ENCODE data around the gene ZNF879. TPM values are rescaled to one million over a fixed set of nuclear protein-coding genes. Genes with fewer than 3 reads are reported as not detected.

ZNF879 gene
- total RNA-seq, 3 donors from 2014 or later (not counting 1 experiment from before 2014, with no cell fraction given): 4.2 to 7.6 (median 5.1) TPM

DNA sequence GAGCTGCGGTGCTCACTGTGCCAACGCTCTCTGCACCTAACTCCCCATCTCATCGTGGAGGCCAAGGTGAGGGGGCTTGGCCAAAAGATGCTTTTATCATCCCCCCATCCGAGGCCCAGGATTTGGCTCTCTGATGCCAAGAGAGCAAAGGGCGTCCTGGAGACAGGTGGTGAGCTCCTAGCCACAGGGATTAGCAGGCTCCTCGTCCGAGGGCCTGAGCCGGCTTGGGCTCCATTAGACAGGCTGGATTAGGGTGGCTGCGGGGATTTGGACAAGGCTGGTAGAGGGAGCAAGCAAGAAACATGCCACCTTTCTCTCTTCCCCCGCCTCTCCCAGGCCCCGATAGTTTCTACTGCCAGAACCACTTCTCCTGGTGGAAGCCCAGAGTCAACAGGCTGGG lies 27.4 kb upstream of the ZNF879 start:
- H3K27ac ChIP-seq (ENCODE audit: low read length): no peak overlapping the region
- no peaks in the 10 kb centered on the region for H3K36me3 Mint-ChIP-seq
- DNase-seq: no peak
- H3K27me3 Mint-ChIP-seq (ENCODE audit: low read depth in 2 of 2): peaks cover 24 to 32% of the 10 kb centered on the region in 2 donors
- no peak overlapping the region for H3K27ac Mint-ChIP-seq
- H3K4me1 ChIP-seq (ENCODE audit: control insufficient read depth, insufficient read depth, low read length): no peaks in the 10 kb centered on the region
- H3K36me3 ChIP-seq (ENCODE audit: control insufficient read depth, insufficient read depth, low read length): no peaks in the 10 kb centered on the region
- no peak overlapping the region for H3K4me3 Mint-ChIP-seq
- H3K9me3 Mint-ChIP-seq: no peaks in the 10 kb centered on the region
- no peaks in the 10 kb centered on the region for H3K4me1 Mint-ChIP-seq
- H3K27me3 ChIP-seq (ENCODE audit: control insufficient read depth, insufficient read depth, low read length): no peaks in the 10 kb centered on the region
- peaks cover 2% of the 10 kb centered on the region for H3K9me3 ChIP-seq (ENCODE audit: control insufficient read depth, insufficient read depth, low read length)
- TF ChIP-seq, protein P1, sequence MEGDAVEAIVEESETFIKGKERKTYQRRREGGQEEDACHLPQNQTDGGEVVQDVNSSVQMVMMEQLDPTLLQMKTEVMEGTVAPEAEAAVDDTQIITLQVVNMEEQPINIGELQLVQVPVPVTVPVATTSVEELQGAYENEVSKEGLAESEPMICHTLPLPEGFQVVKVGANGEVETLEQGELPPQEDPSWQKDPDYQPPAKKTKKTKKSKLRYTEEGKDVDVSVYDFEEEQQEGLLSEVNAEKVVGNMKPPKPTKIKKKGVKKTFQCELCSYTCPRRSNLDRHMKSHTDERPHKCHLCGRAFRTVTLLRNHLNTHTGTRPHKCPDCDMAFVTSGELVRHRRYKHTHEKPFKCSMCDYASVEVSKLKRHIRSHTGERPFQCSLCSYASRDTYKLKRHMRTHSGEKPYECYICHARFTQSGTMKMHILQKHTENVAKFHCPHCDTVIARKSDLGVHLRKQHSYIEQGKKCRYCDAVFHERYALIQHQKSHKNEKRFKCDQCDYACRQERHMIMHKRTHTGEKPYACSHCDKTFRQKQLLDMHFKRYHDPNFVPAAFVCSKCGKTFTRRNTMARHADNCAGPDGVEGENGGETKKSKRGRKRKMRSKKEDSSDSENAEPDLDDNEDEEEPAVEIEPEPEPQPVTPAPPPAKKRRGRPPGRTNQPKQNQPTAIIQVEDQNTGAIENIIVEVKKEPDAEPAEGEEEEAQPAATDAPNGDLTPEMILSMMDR (IDR thresholded peaks at IDR 0.05): no peak
- ATAC-seq: no peak
- no peak overlapping the region for H3K4me3 ChIP-seq (ENCODE audit: low read length)
- intact Hi-C loops (cut with micrococcal nuclease): no loop called here
- WGBS (ENCODE audit: insufficient coverage): 84% methylated on average over 11 of the region's 11 CpGs

DNA sequence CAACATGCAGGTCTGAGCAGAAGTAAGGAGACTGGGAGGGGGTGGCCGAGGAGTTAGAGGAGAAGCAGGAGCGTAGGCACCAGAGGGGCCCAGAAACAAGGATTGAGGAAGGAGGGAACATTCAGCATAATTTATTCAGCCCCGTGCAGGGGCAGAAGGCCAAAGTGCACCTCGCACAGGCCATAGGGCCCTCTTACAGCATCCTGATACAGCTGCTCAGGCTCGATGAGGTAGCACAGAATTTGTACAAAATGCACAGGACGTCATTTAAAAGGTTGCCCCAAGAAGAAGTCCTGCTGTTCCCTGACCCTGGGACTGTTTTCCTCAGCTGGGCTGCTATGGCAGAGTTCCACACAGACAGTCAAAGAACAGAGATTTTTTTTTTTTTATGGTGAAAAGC lies 26.4 kb upstream of the ZNF879 start:
- Histone ChIP-seq H3K4me3 (ENCODE audit: low read length) (no peak overlapping the region), H3K27ac (ENCODE audit: low read length) (no peak overlapping the region), H3K9me3 (ENCODE audit: control insufficient read depth, insufficient read depth, low read length) (peaks cover 2% of the 10 kb centered on the region), H3K36me3 (ENCODE audit: control insufficient read depth, insufficient read depth, low read length) (no peaks in the 10 kb centered on the region), H3K27me3 (ENCODE audit: control insufficient read depth, insufficient read depth, low read length) (no peaks in the 10 kb centered on the region), H3K4me1 (ENCODE audit: control insufficient read depth, insufficient read depth, low read length) (no peaks in the 10 kb centered on the region)
- H3K27ac Mint-ChIP-seq: no peak overlapping the region
- H3K27me3 Mint-ChIP-seq (ENCODE audit: low read depth in 2 of 2): peaks cover 29 to 37% of the 10 kb centered on the region in 2 donors
- no peaks in the 10 kb centered on the region for H3K4me1 Mint-ChIP-seq
- ATAC-seq (no peak), DNase-seq (no peak)
- H3K36me3 Mint-ChIP-seq: no peaks in the 10 kb centered on the region
- TF ChIP-seq, protein P1 (IDR thresholded peaks at IDR 0.05): no peak
- 78% methylated on average over 6 of the region's 6 CpGs for WGBS (ENCODE audit: insufficient coverage)
- intact Hi-C loops (cut with micrococcal nuclease): no loop called here
- H3K4me3 Mint-ChIP-seq: no peak overlapping the region
- no peaks in the 10 kb centered on the region for H3K9me3 Mint-ChIP-seq

DNA sequence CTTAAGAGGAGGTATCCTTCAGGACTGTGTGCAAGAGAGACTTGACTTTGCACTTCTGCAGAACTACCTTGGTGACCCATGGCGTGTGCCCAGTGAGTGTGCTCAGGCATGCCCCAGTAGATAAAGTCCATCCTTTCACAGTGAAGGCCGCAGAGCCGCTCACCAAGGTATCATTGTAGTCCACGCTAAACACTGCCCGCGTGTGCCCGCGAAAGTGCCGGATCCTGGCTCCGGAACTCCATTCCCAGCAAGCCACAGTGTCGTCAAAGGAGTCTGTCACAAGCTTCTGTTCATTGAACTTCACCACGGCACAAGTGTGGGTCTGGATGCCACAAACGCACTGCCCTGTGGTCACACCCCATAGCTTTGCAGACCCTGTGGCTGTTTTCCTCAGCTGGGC lies 25.2 kb upstream of the ZNF879 start:
- DNase-seq (no peak), ATAC-seq (no peak)
- no peak overlapping the region for H3K27ac ChIP-seq (ENCODE audit: low read length)
- intact Hi-C loops (cut with micrococcal nuclease): no loop called here
- no peaks in the 10 kb centered on the region for H3K27me3 ChIP-seq (ENCODE audit: control insufficient read depth, insufficient read depth, low read length)
- Mint-ChIP-seq H3K4me3 (no peak overlapping the region), H3K27me3 (ENCODE audit: low read depth in 2 of 2) (peaks cover 18 to 40% of the 10 kb centered on the region in 2 donors), H3K4me1 (no peaks in the 10 kb centered on the region), H3K27ac (no peak overlapping the region), H3K36me3 (no peaks in the 10 kb centered on the region), H3K9me3 (no peaks in the 10 kb centered on the region)
- WGBS (ENCODE audit: insufficient coverage): 94% methylated on average over 13 of the region's 13 CpGs
- H3K36me3 ChIP-seq (ENCODE audit: control insufficient read depth, insufficient read depth, low read length): no peaks in the 10 kb centered on the region
- H3K4me3 ChIP-seq (ENCODE audit: low read length): no peak overlapping the region
- H3K9me3 ChIP-seq (ENCODE audit: control insufficient read depth, insufficient read depth, low read length): peaks cover 2% of the 10 kb centered on the region
- TF ChIP-seq, protein P1 (IDR thresholded peaks at IDR 0.05): no peak
- no peaks in the 10 kb centered on the region for H3K4me1 ChIP-seq (ENCODE audit: control insufficient read depth, insufficient read depth, low read length)

GRCh38 chr5:179006564-179006963 lies 17.0 kb upstream of the ZNF879 start:
- H3K27me3 Mint-ChIP-seq (ENCODE audit: low read depth in 2 of 2): peaks cover 19 to 28% of the 10 kb centered on the region in 2 donors
- no peak overlapping the region for H3K27ac Mint-ChIP-seq
- no peaks in the 10 kb centered on the region for H3K36me3 Mint-ChIP-seq
- WGBS (ENCODE audit: insufficient coverage): 92% methylated on average over 2 of the region's 2 CpGs
- Histone ChIP-seq H3K36me3 (ENCODE audit: control insufficient read depth, insufficient read depth, low read length) (no peaks in the 10 kb centered on the region), H3K4me3 (ENCODE audit: low read length) (no peak overlapping the region), H3K27ac (ENCODE audit: low read length) (no peak overlapping the region), H3K9me3 (ENCODE audit: control insufficient read depth, insufficient read depth, low read length) (no peaks in the 10 kb centered on the region), H3K4me1 (ENCODE audit: control insufficient read depth, insufficient read depth, low read length) (no peaks in the 10 kb centered on the region), H3K27me3 (ENCODE audit: control insufficient read depth, insufficient read depth, low read length) (no peaks in the 10 kb centered on the region)
- TF ChIP-seq, protein P1 (IDR thresholded peaks at IDR 0.05): no peak
- no peaks in the 10 kb centered on the region for H3K4me1 Mint-ChIP-seq
- H3K9me3 Mint-ChIP-seq: peaks cover 0 to 2% of the 10 kb centered on the region in 2 donors
- intact Hi-C loops (cut with micrococcal nuclease): no loop called here
- ATAC-seq (no peak), DNase-seq (no peak)
- no peak overlapping the region for H3K4me3 Mint-ChIP-seq
